GM18520 (cell line): Measurements from ENCODE around the gene SPEG.

Source experiments
- ATAC-seq: cut with Tn5 transposase; IDR thresholded peaks from one replicate; pipeline ENCODE4 v1.9.1; 2021; ENCODE audit not compliant: unreplicated experiment

Gene SPEG

DNA sequence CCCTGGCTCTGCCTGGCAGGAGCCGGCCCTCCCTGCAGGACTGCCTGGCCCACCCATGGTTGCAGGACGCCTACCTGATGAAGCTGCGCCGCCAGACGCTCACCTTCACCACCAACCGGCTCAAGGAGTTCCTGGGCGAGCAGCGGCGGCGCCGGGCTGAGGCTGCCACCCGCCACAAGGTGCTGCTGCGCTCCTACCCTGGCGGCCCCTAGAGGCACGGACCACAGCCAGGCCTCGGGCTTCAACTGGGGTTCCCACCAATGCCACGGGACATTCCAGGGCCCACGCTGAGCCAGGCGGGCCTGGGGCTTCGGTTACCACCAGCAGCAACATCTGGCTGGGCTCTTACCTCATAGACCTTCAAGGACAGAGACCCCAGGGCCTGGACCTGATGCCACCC is 57.9 kb downstream of the SPEG start:
- no peak for ATAC-seq

GRCh38 chr2:219493086-219493485 is 58.4 kb downstream of the SPEG start:
- ATAC-seq: no peak

DNA sequence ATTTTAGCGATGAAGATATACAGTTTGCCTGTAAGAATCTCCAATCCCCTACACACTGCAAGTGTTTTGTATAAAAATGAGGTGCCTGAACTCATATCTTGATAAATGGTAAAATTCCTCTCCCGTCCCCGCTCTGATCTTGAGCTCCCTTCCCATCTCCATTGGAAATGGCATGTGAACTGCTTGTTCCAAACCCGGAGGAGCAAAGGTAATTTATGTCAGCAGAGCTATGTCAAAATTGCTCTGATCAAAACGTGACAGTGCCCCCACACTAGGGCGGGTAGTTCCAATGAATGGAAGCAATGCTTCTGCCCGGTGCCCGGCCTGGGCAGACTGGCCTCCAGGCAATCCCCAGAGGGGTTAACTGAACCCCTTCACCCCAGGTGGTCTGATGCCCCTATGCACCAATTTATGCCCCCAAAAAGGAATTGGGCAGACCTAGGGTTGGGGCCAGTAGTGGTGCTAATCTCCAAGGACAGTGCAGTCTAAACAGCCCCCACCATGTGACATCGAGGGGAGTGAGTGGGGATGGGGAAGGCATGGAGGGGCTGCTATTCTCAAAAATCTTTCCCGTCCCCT is 60.4 kb downstream of the SPEG start:
- no peak for ATAC-seq

GRCh38 chr2:219495531-219496122 is 61.0 kb downstream of the SPEG start:
- ATAC-seq: no peak

DNA sequence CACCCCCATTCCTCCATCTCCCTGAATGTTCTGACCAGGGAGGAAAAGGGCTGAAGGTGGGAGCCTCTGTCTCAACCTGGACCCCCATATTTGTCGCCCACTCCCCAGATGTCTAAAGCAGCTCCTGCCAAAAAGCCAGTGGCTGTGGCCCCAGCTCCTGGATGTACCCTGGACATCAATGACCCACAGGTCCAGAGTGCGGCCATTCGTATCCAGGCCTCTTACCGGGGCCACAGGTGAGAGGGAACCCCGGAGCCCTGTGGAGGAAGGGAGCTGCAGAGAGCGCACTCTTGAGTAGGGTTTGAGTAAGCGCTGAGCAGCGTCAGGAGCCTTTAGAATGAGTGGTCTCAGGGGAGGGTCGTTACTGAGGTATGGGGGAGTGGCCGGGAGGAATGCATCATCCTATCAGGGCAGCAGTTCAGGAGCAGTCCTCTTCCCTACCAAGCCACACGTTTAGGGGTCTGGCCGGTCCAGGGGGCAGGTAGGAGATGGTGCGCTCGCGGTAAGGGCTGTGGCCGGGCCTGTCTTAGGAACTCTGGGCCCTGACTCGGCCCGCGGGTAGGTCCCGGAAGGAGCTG is 61.7 kb downstream of the SPEG start:
- no peak for ATAC-seq

GRCh38 chr2:219496825-219497494 is 62.3 kb downstream of the SPEG start:
- no peak for ATAC-seq

GRCh38 chr2:219497495-219498279 is 63.0 kb downstream of the SPEG start:
- no peak for ATAC-seq

DNA sequence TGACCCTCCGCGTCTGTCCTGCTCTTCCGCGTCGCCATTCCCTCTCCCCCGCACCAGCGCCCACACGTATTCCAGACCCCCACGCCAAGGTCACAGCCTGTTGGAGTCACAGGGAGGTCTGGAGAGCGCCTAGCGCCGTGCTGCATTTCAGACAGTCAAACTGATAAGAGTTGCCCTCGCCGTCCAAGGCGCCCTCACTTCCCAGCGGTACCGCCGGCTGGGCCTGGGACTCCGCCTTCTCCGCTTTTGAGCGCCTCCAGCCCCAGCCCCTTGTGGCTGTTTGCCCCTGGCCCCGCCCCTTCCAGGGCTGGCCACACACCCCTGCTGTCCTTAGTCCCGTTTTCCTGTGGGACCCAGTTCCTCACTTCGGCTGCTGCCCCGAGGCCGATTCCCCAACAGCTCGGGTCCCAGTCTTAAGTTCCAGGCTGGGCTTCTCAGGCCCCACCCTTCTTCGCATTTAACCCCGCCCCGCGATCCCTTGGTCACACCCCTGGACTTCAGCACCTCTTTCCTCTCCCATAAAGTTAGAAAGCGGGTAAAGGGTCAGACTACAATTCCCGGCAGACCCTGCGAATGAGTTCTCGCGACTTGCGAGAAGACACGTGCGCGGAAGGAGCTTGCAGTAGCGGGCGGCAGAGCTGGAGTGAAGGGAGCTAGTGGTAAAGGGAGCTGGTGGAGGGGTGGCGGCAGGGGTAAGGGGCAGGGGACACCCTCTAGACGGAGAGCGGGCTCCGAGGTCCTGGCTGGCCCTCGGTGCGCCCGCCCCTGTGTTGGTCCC is 63.8 kb downstream of the SPEG start, which contains the start of gene GMPPA:
GMPPA (plus strand) TSS at position 612 of the 778 bp plus-strand sequence. CDS start 1,085 bp downstream, outside the sequence.
- peak; percentile 93 for ATAC-seq

- no peak for ATAC-seq
These were observed 64.3 kb downstream of the SPEG start for GRCh38 chr2:219499058-219499307.

GRCh38 chr2:219499555-219499954 is 64.9 kb downstream of the SPEG start:
- no peak for ATAC-seq

DNA sequence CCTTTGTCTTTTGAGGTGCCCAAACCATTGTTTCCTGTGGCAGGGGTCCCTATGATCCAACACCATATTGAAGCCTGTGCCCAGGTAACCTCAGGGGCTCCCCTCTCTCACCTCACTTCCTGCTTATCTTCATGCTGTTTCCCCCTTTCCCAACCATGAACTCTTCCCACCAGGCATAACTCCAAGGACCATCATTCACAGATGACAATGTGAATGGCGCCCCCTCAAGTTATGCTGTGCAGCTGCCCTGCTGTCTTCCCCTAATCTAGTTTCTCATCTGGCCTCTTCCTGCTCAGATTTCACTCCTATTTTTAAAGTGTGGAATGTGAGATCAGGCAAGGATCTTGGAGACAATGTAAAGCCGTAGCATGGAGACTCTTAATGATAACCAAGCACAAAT is 65.5 kb downstream of the SPEG start:
- no peak for ATAC-seq

DNA sequence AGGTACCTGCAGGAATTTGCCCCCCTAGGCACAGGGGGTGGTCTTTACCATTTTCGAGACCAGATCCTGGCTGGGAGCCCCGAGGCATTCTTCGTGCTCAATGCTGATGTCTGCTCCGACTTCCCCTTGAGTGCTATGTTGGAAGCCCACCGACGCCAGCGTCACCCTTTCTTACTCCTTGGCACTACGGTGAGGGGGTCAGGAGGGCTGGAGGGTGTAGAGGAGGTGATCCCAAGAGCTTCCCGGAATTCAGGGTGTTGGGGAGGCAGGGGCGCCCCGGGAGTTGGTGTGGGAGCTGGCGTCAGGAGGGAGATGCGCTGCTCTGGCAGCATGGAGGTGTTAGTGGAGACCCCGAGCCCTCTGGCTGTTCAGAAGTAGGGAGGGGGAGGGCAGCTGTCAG is 67.2 kb downstream of the SPEG start:
- ATAC-seq: no peak

DNA sequence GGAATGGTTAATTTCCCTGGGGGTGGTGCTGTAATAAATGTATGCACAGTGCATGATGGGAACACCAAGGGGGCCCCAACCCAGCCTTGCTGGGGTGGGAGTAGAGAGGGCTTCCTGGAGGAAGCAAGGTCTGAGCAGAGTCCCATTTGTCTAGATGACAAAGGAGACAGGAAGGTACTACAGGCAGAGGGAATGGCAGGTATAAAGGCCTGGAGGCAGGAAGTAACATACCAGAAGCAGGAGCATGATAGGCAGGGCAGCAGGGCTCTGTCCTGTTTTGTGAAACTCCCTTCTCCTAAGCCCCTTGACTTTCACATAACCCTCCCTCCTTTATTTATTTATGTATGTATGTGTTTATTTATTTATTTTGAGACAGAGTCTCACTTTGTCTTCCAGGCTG is 68.0 kb downstream of the SPEG start:
- ATAC-seq: no peak

DNA sequence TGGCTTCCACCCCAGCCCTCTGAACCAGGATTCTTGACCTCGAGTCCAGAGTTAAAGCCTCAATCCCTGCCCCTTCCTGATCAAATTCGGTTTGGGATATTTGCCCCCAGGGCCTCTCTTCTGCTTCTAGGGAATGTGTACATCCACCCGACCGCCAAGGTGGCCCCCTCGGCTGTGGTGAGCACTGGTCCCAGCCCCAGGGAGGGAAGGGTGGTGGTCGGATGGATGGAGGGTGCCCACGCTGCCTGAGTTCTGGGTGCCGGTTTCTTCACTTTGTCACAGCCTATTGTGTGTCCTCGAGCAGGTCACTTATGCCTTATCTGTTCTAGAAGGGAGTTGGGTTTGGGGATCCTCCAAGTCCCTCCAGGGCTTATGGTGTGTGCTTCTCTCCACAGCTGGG is 70.9 kb downstream of the SPEG start:
- no peak for ATAC-seq

- no peak for ATAC-seq
These were observed 71.6 kb downstream of the SPEG start for GRCh38 chr2:219506153-219506801.

GRCh38 chr2:219506802-219507526 is 72.3 kb downstream of the SPEG start:
- ATAC-seq: no peak

GRCh38 chr2:219507581-219508443 is 73.2 kb downstream of the SPEG start:
- no peak for ATAC-seq

GRCh38 chr2:219508444-219508734 is 73.7 kb downstream of the SPEG start:
- ATAC-seq: no peak
